ENCODE measurements around the gene EFCAB9.

The EFCAB9 gene

GRCh38 chr5:172211676-172212075 lies 17.7 kb downstream of the EFCAB9 start:
- Mint-ChIP-seq H3K9me3 (no peaks in the 10 kb centered on the region), H3K27me3 (no peaks in the 10 kb centered on the region), H3K4me1 (ENCODE audit: low read depth in 2 of 2) (peaks cover 0 to 1% of the 10 kb centered on the region in 2 donors), H3K36me3 (ENCODE audit: insufficient read depth) (peaks cover 20% of the 10 kb centered on the region), H3K27ac (peak overlapping the region in 1 of 2 donors; percentile 12), H3K4me3 (no peak overlapping the region)
- DNase-seq (no peak), ATAC-seq (replicated peaks) (no peak)

GRCh38 chr5:172213126-172213525 lies 19.2 kb downstream of the EFCAB9 start:
- no peak overlapping the region for H3K27ac Mint-ChIP-seq
- no peak overlapping the region for H3K4me3 Mint-ChIP-seq
- no peaks in the 10 kb centered on the region for H3K27me3 Mint-ChIP-seq
- ATAC-seq (replicated peaks), result no peak
- H3K4me1 Mint-ChIP-seq (ENCODE audit: low read depth in 2 of 2), result no peaks in the 10 kb centered on the region
- DNase-seq, result no peak
- no peaks in the 10 kb centered on the region for H3K9me3 Mint-ChIP-seq
- H3K36me3 Mint-ChIP-seq (ENCODE audit: insufficient read depth), result peaks cover 20% of the 10 kb centered on the region

- Mint-ChIP-seq H3K36me3 (ENCODE audit: insufficient read depth) (peaks cover 24% of the 10 kb centered on the region), H3K4me3 (no peak overlapping the region), H3K27me3 (no peaks in the 10 kb centered on the region), H3K27ac (no peak overlapping the region), H3K9me3 (no peaks in the 10 kb centered on the region), H3K4me1 (ENCODE audit: low read depth in 2 of 2) (no peaks in the 10 kb centered on the region)
- ATAC-seq (replicated peaks) (no peak), DNase-seq (no peak)
Observed at GRCh38 chr5:172216345-172216744, 22.4 kb downstream of the EFCAB9 start.

GRCh38 chr5:172219296-172219695 lies 25.3 kb downstream of the EFCAB9 start:
- H3K27ac Mint-ChIP-seq, result no peak overlapping the region
- peaks cover 5% of the 10 kb centered on the region in 2 donors for H3K4me1 Mint-ChIP-seq (ENCODE audit: low read depth in 2 of 2)
- H3K9me3 Mint-ChIP-seq, result no peaks in the 10 kb centered on the region
- no peaks in the 10 kb centered on the region for H3K27me3 Mint-ChIP-seq
- no peak for DNase-seq
- H3K36me3 Mint-ChIP-seq (ENCODE audit: insufficient read depth), result peaks cover 20% of the 10 kb centered on the region
- ATAC-seq (replicated peaks), result no peak
- H3K4me3 Mint-ChIP-seq, result no peak overlapping the region

GRCh38 chr5:172223901-172224873 lies 30.2 kb downstream of the EFCAB9 start:
- H3K9me3 Mint-ChIP-seq, result no peaks in the 10 kb centered on the region
- H3K36me3 Mint-ChIP-seq (ENCODE audit: insufficient read depth), result peaks cover 13% of the 10 kb centered on the region
- H3K27me3 Mint-ChIP-seq, result no peaks in the 10 kb centered on the region
- peaks cover 7 to 16% of the 10 kb centered on the region in 2 donors for H3K4me1 Mint-ChIP-seq (ENCODE audit: low read depth in 2 of 2)
- peak overlapping the region; percentile 7 to 79 for H3K27ac Mint-ChIP-seq
- ATAC-seq (replicated peaks), result no peak
- no peak overlapping the region for H3K4me3 Mint-ChIP-seq
- no peak for DNase-seq

GRCh38 chr5:172224996-172225395 lies 31.0 kb downstream of the EFCAB9 start:
- Mint-ChIP-seq H3K36me3 (ENCODE audit: insufficient read depth) (peaks cover 13% of the 10 kb centered on the region), H3K27ac (peak overlapping the region; percentile 7 to 79), H3K9me3 (no peaks in the 10 kb centered on the region), H3K4me3 (no peak overlapping the region), H3K27me3 (no peaks in the 10 kb centered on the region), H3K4me1 (ENCODE audit: low read depth in 2 of 2) (peaks cover 7 to 16% of the 10 kb centered on the region in 2 donors)
- DNase-seq (no peak), ATAC-seq (replicated peaks) (no peak)

GRCh38 chr5:172229904-172230303 lies 35.9 kb downstream of the EFCAB9 start:
- ATAC-seq (replicated peaks), result no peak
- Mint-ChIP-seq H3K4me1 (ENCODE audit: low read depth in 2 of 2) (peaks cover 0 to 6% of the 10 kb centered on the region in 2 donors), H3K4me3 (no peak overlapping the region), H3K27ac (no peak overlapping the region), H3K27me3 (no peaks in the 10 kb centered on the region), H3K36me3 (ENCODE audit: insufficient read depth) (peaks cover 21% of the 10 kb centered on the region), H3K9me3 (no peaks in the 10 kb centered on the region)
- no peak for DNase-seq

GRCh38 chr5:172234031-172234430 lies 40.1 kb downstream of the EFCAB9 start:
- ATAC-seq (replicated peaks), result no peak
- H3K27ac Mint-ChIP-seq, result no peak overlapping the region
- H3K36me3 Mint-ChIP-seq (ENCODE audit: insufficient read depth), result peaks cover 16% of the 10 kb centered on the region
- H3K27me3 Mint-ChIP-seq, result no peaks in the 10 kb centered on the region
- no peak overlapping the region for H3K4me3 Mint-ChIP-seq
- no peaks in the 10 kb centered on the region for H3K9me3 Mint-ChIP-seq
- H3K4me1 Mint-ChIP-seq (ENCODE audit: low read depth in 2 of 2), result peaks cover 6 to 19% of the 10 kb centered on the region in 2 donors
- DNase-seq, result no peak

GRCh38 chr5:172235132-172235780 lies 41.3 kb downstream of the EFCAB9 start:
- DNase-seq, result no peak
- H3K4me3 Mint-ChIP-seq, result no peak overlapping the region
- no peaks in the 10 kb centered on the region for H3K9me3 Mint-ChIP-seq
- no peak for ATAC-seq (replicated peaks)
- H3K4me1 Mint-ChIP-seq (ENCODE audit: low read depth in 2 of 2), result peaks cover 6 to 19% of the 10 kb centered on the region in 2 donors
- H3K27ac Mint-ChIP-seq, result peak overlapping the region in 1 of 2 donors; percentile 58
- no peaks in the 10 kb centered on the region for H3K27me3 Mint-ChIP-seq
- peaks cover 16% of the 10 kb centered on the region for H3K36me3 Mint-ChIP-seq (ENCODE audit: insufficient read depth)

GRCh38 chr5:172235827-172236736 lies 42.1 kb downstream of the EFCAB9 start:
- ATAC-seq (replicated peaks) (no peak), DNase-seq (no peak)
- no peak overlapping the region for H3K4me3 Mint-ChIP-seq
- H3K9me3 Mint-ChIP-seq, result no peaks in the 10 kb centered on the region
- peaks cover 16% of the 10 kb centered on the region for H3K36me3 Mint-ChIP-seq (ENCODE audit: insufficient read depth)
- peaks cover 6 to 19% of the 10 kb centered on the region in 2 donors for H3K4me1 Mint-ChIP-seq (ENCODE audit: low read depth in 2 of 2)
- no peaks in the 10 kb centered on the region for H3K27me3 Mint-ChIP-seq
- H3K27ac Mint-ChIP-seq, result peak overlapping the region; percentile 21 to 58

- ATAC-seq (replicated peaks), result no peak
- Mint-ChIP-seq H3K4me1 (ENCODE audit: low read depth in 2 of 2) (peaks cover 6 to 19% of the 10 kb centered on the region in 2 donors), H3K27ac (peak overlapping the region in 1 of 2 donors; percentile 27), H3K4me3 (no peak overlapping the region), H3K27me3 (no peaks in the 10 kb centered on the region), H3K9me3 (no peaks in the 10 kb centered on the region), H3K36me3 (ENCODE audit: insufficient read depth) (no peaks in the 10 kb centered on the region)
- no peak for DNase-seq
Observed at GRCh38 chr5:172238334-172238733, 44.4 kb downstream of the EFCAB9 start.

- Mint-ChIP-seq H3K4me3 (no peak overlapping the region), H3K4me1 (ENCODE audit: low read depth in 2 of 2) (peaks cover 7 to 11% of the 10 kb centered on the region in 2 donors), H3K27me3 (no peaks in the 10 kb centered on the region), H3K36me3 (ENCODE audit: insufficient read depth) (no peaks in the 10 kb centered on the region), H3K9me3 (no peaks in the 10 kb centered on the region), H3K27ac (no peak overlapping the region)
- ATAC-seq (replicated peaks) (no peak), DNase-seq (no peak)
Observed at GRCh38 chr5:172243302-172243701, 49.3 kb downstream of the EFCAB9 start.

GRCh38 chr5:172245046-172245445 lies 51.1 kb downstream of the EFCAB9 start:
- Mint-ChIP-seq H3K36me3 (ENCODE audit: insufficient read depth) (no peaks in the 10 kb centered on the region), H3K9me3 (no peaks in the 10 kb centered on the region), H3K27ac (no peak overlapping the region), H3K4me1 (ENCODE audit: low read depth in 2 of 2) (peaks cover 5 to 9% of the 10 kb centered on the region in 2 donors), H3K27me3 (no peaks in the 10 kb centered on the region), H3K4me3 (no peak overlapping the region)
- DNase-seq (no peak), ATAC-seq (replicated peaks) (no peak)

All from effector memory CD8-positive, alpha-beta T cell (primary cell).